CD14-positive monocyte (primary cell): ENCODE results near the gene PPP1R1B. TPM values are rescaled to one million over a fixed set of nuclear protein-coding genes. Genes with fewer than 3 reads are reported as not detected.

Source experiments
- DNase-seq, 3 donors: peaks; one replicate each; pipeline ENCODE4 v3.0.0-alpha.2; 2011 to 2022
- H2AFZ ChIP-seq: 2 replicates; pipeline ENCODE4 v1.6.0; 2012; ENCODE audit warnings: mild to moderate bottlenecking, low read depth, low read length, inconsistent platforms; ENCODE audit not compliant: insufficient read depth, poor library complexity, severe bottlenecking
- H3K27ac ChIP-seq, 2 donors: 1 replicate in 1 of 2; 2 replicates in 1 of 2; pipeline ENCODE4 v1.5.1; 2012 to 2013; ENCODE audit warnings: low read length in 2 of 2, control low read depth in 1 of 2, inconsistent platforms in 1 of 2, low read depth in 1 of 2, mild to moderate bottlenecking in 1 of 2
- H3K27me3 ChIP-seq, 2 donors: one replicate each; pipeline versions ENCODE4 v1.6.0 to v1.6.1; 2011 to 2013; ENCODE audit warnings: low read length in 2 of 2; ENCODE audit not compliant: control insufficient read depth in 2 of 2, insufficient read depth in 2 of 2
- H3K36me3 ChIP-seq, 2 donors: replicated peaks in 1 of 2; 1 replicate in 1 of 2; 2 replicates in 1 of 2; pipeline versions ENCODE4 v1.5.1 to v1.6.1; 2012 to 2013; ENCODE audit warnings: low read length in 2 of 2, control low read depth in 1 of 2, inconsistent platforms in 1 of 2, mild to moderate bottlenecking in 1 of 2; ENCODE audit not compliant: insufficient read depth in 2 of 2, control insufficient read depth in 1 of 2
- H3K4me1 ChIP-seq, 2 donors: 1 replicate in 1 of 2; 2 replicates in 1 of 2; pipeline versions ENCODE4 v1.5.1 to v1.6.1; 2012 to 2013; ENCODE audit warnings: low read length in 2 of 2, control low read depth in 1 of 2, inconsistent platforms in 1 of 2, mild to moderate bottlenecking in 1 of 2, moderate library complexity in 1 of 2; ENCODE audit not compliant: insufficient read depth in 2 of 2, control insufficient read depth in 1 of 2
- H3K4me2 ChIP-seq: replicated peaks from 2 replicates; pipeline ENCODE3; 2012; ENCODE audit warnings: low read length, moderate library complexity, mild to moderate bottlenecking; ENCODE audit not compliant: poor library complexity, severe bottlenecking; ENCODE audit errors: extremely low read depth
- H3K4me3 ChIP-seq, 3 experiments: fragments of 200-600 bp in 1 of 3; sonication (generic) in 1 of 3; replicated peaks in 1 of 3; 1 replicate in 2 of 3; 2 replicates in 1 of 3; pipeline ENCODE4 v1.5.1; 2011 to 2013; ENCODE audit warnings: low read length in 3 of 3, mild to moderate bottlenecking in 3 of 3, control low read depth in 2 of 3, low read depth in 2 of 3, inconsistent platforms in 1 of 3, moderate library complexity in 1 of 3
- H3K79me2 ChIP-seq: 2 replicates; pipeline ENCODE4 v1.6.0; 2012; ENCODE audit warnings: mild to moderate bottlenecking, control low read depth, inconsistent platforms, low read length, moderate library complexity; ENCODE audit not compliant: insufficient read depth
- H3K9ac ChIP-seq: 2 replicates; pipeline ENCODE4 v1.6.0; 2017; ENCODE audit warnings: low read length, mild to moderate bottlenecking; ENCODE audit not compliant: insufficient read depth, poor library complexity, severe bottlenecking
- H3K9me3 ChIP-seq, 2 donors: replicated peaks in 1 of 2; 1 replicate in 1 of 2; 2 replicates in 1 of 2; pipeline versions ENCODE4 v1.5.1 to v1.6.1; 2012 to 2013; ENCODE audit warnings: low read length in 2 of 2, control low read depth in 1 of 2; ENCODE audit not compliant: control insufficient read depth in 1 of 2, insufficient read depth in 1 of 2
- H4K20me1 ChIP-seq: 2 replicates; pipeline ENCODE4 v1.6.0; 2012; ENCODE audit warnings: mild to moderate bottlenecking, low read length, control low read depth, moderate library complexity; ENCODE audit not compliant: insufficient read depth
- H3K27ac Mint-ChIP-seq, 7 donors: one replicate each; pipeline ENCODE4 v1.8.0; 2020; ENCODE audit warnings: mild to moderate bottlenecking in 7 of 7, mixed read lengths in 7 of 7, moderate library complexity in 6 of 7, inconsistent platforms in 2 of 7
- H3K27me3 Mint-ChIP-seq, 3 donors: one replicate each; pipeline ENCODE4 v1.8.0; 2021 to 2022; ENCODE audit warnings: low read depth in 3 of 3, mild to moderate bottlenecking in 3 of 3, mixed read lengths in 3 of 3, moderate library complexity in 3 of 3, inconsistent platforms in 1 of 3
- H3K36me3 Mint-ChIP-seq, 2 donors: one replicate each; pipeline ENCODE4 v1.8.0; 2020; ENCODE audit warnings: mixed read lengths in 2 of 2, inconsistent platforms in 1 of 2, mild to moderate bottlenecking in 1 of 2
- H3K4me1 Mint-ChIP-seq: one replicate; pipeline ENCODE4 v1.8.0; 2020; ENCODE audit warnings: mild to moderate bottlenecking, mixed read lengths
- H3K4me3 Mint-ChIP-seq, 2 donors: one replicate each; pipeline ENCODE4 v1.8.0; 2020; ENCODE audit warnings: mild to moderate bottlenecking in 2 of 2, mixed read lengths in 2 of 2, moderate library complexity in 1 of 2
- H3K9me3 Mint-ChIP-seq, 7 donors: one replicate each; pipeline ENCODE4 v1.8.0; 2020 to 2022; ENCODE audit warnings: mixed read lengths in 7 of 7, mild to moderate bottlenecking in 6 of 7, moderate library complexity in 6 of 7, inconsistent platforms in 2 of 7
- WGBS: methylation state at CpG from one replicate; pipeline ENCODE4 v1.1.5; 2013; ENCODE audit warnings: missing lambda C conversion rate; ENCODE audit not compliant: insufficient coverage; 5-methylcytosine and 5-hydroxymethylcytosine counted together
- intact Hi-C, 2 donors: fragments of 100-400 bp; cut with micrococcal nuclease; formaldehyde crosslinking; loops; one replicate each; pipeline versions ENCODE4 v1.15.0 to v1.15.1; 2023
- polyA plus RNA-seq, 3 donors: library from polyadenylated mRNA; depleted of rRNA in 1 of 3; unstranded in 2 of 3; stranded (reverse) in 1 of 3; fragments of 300-500 nt in 2 of 3; fragments of >200 nt in 1 of 3; fragmentation: Illumina TruSeq in 2 of 3; gene quantifications; 1 replicate in 2 of 3; 2 replicates in 1 of 3; pipeline ENCODE4 v1.2.3, GENCODE V29; 2012 to 2021
- TF ChIP-seq, protein P1 (sequence below): fragments of 200-600 bp; IDR thresholded peaks from one replicate; pipeline ENCODE4 v1.8.0; 2022; ENCODE audit warnings: antibody characterized with exemption, mild to moderate bottlenecking

The PPP1R1B gene
- polyA plus RNA-seq, 3 donors, result 0.05 TPM; not detected in 2

DNA sequence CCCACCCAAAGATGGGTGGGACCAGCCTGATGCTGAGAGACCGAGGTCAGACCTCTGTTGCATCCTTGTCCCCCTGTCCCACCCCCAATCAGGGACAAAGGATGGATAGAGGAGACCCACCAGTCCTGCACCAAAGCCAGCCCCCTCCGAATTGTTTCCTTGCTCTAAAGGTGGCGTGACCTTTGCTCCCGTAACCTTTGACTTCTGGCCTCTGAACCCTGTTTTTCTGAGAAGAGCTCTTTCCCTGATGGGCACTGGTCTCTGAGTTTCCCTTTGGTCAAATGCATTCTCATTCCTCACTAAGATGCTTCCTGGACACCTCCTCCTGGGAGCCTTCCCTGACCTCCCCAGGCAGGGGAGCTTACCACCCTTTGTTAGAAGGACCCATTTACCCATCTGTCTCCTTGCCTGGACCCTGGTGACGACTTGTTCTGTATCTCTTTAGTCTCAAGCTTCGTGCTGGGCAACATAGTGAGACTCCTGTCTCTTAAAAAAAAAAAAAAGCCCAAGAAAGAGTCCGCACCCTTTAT is 13.8 kb upstream of the PPP1R1B start:
- Histone ChIP-seq H3K9me3 (peaks cover 0 to 6% of the 10 kb centered on the region in 2 donors), H3K4me3 (no peak overlapping the region), H3K79me2 (no peaks in the 10 kb centered on the region), H2AFZ (no peak overlapping the region), H3K4me2 (no peak overlapping the region), H3K9ac (no peak overlapping the region), H3K27ac (no peak overlapping the region), H3K4me1 (peaks cover 5 to 7% of the 10 kb centered on the region in 2 donors), H3K27me3 (peaks cover 28 to 55% of the 10 kb centered on the region in 2 donors), H4K20me1 (no peaks in the 10 kb centered on the region), H3K36me3 (no peaks in the 10 kb centered on the region)
- Mint-ChIP-seq H3K27me3 (peaks cover 55 to 83% (median 57%) of the 10 kb centered on the region in 3 donors), H3K4me1 (peaks cover 4% of the 10 kb centered on the region), H3K4me3 (no peak overlapping the region), H3K36me3 (no peaks in the 10 kb centered on the region), H3K9me3 (peaks cover 0 to 3% (median 0%) of the 10 kb centered on the region in 7 donors), H3K27ac (no peak overlapping the region)
- TF ChIP-seq, protein P1, sequence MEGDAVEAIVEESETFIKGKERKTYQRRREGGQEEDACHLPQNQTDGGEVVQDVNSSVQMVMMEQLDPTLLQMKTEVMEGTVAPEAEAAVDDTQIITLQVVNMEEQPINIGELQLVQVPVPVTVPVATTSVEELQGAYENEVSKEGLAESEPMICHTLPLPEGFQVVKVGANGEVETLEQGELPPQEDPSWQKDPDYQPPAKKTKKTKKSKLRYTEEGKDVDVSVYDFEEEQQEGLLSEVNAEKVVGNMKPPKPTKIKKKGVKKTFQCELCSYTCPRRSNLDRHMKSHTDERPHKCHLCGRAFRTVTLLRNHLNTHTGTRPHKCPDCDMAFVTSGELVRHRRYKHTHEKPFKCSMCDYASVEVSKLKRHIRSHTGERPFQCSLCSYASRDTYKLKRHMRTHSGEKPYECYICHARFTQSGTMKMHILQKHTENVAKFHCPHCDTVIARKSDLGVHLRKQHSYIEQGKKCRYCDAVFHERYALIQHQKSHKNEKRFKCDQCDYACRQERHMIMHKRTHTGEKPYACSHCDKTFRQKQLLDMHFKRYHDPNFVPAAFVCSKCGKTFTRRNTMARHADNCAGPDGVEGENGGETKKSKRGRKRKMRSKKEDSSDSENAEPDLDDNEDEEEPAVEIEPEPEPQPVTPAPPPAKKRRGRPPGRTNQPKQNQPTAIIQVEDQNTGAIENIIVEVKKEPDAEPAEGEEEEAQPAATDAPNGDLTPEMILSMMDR, result no peak
- intact Hi-C loops, result no loop called here
- 86% methylated on average over 6 of the region's 7 CpGs for WGBS
- no peak for DNase-seq

DNA sequence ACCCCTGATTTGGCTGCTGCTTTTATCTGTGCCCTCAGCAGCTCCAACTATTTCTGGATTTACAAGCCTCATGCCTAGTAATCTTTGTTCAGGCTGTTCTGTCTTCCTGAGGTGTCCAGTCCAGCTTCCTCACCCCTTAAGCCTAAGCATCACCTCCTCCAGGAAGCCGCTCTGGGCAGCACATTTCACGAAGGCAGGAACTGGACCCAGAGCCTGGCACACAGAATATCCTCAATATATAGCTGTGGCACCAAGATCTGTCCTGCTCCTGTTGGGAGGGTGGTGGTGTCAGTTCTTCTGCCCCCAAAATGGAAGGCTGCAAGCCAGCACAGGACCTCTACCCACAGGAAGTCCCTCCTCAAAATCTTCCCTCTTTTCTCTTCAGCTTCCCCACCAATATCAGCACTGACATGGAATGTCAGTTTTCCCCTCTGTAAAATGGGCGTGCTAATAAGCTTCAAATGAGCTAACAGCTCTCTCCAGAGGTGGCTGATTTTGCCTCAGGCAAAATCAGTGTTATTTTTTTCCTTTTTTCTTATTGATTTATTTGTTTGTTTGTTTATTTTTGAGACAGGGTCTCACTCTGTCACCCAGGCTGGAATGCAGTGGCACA is 12.1 kb upstream of the PPP1R1B start:
- Histone ChIP-seq H3K27ac (no peak overlapping the region), H4K20me1 (no peaks in the 10 kb centered on the region), H3K4me1 (peaks cover 11 to 15% of the 10 kb centered on the region in 2 donors), H3K4me2 (no peak overlapping the region), H3K4me3 (no peak overlapping the region), H3K36me3 (no peaks in the 10 kb centered on the region), H2AFZ (no peak overlapping the region), H3K27me3 (peaks cover 12 to 54% of the 10 kb centered on the region in 2 donors), H3K9ac (no peak overlapping the region), H3K9me3 (no peaks in the 10 kb centered on the region), H3K79me2 (no peaks in the 10 kb centered on the region)
- peaks cover 0 to 3% (median 0%) of the 10 kb centered on the region in 7 donors for H3K9me3 Mint-ChIP-seq
- peak overlapping the region in 1 of 7 donors; percentile 21 for H3K27ac Mint-ChIP-seq
- WGBS, result no CpG with 5 or more reads among the region's 3 CpGs
- peaks cover 53 to 82% (median 55%) of the 10 kb centered on the region in 3 donors for H3K27me3 Mint-ChIP-seq
- no peak for DNase-seq
- H3K36me3 Mint-ChIP-seq, result no peaks in the 10 kb centered on the region
- peaks cover 11% of the 10 kb centered on the region for H3K4me1 Mint-ChIP-seq
- H3K4me3 Mint-ChIP-seq, result peak overlapping the region in 1 of 2 donors; percentile 53
- TF ChIP-seq, protein P1, result no peak
- intact Hi-C loops, result no loop called here
